H9 (cell line): ENCODE data around the gene STIM2. TPM values are rescaled to one million over a fixed set of nuclear protein-coding genes. Genes with fewer than 3 reads are reported as not detected.

Source experiments
- DNase-seq: peaks from one replicate; pipeline ENCODE4 v3.0.0-alpha.2; 2017
- H2AFZ ChIP-seq: one replicate; pipeline ENCODE4 v1.6.1; 2013; ENCODE audit warnings: mild to moderate bottlenecking, low read length, control low read depth, moderate library complexity
- H2AK5ac ChIP-seq: 2 replicates; pipeline ENCODE4 v1.6.1; 2013; ENCODE audit warnings: low read length, control low read depth, mixed read lengths; ENCODE audit not compliant: insufficient read length
- H2BK120ac ChIP-seq: one replicate; pipeline ENCODE4 v1.6.1; 2013; ENCODE audit warnings: low read depth, mild to moderate bottlenecking, low read length, control low read depth, inconsistent platforms; ENCODE audit not compliant: poor library complexity, severe bottlenecking
- H2BK12ac ChIP-seq: 2 replicates; pipeline ENCODE4 v1.6.1; 2013; ENCODE audit warnings: low read length, control low read depth, mixed read lengths, low read depth; ENCODE audit not compliant: insufficient read length
- H2BK15ac ChIP-seq: 2 replicates; pipeline ENCODE4 v1.6.1; 2013; ENCODE audit warnings: low read depth, low read length, control low read depth
- H2BK20ac ChIP-seq: one replicate; pipeline ENCODE4 v1.6.1; 2013; ENCODE audit warnings: low read depth, mild to moderate bottlenecking, low read length, control low read depth, inconsistent platforms; ENCODE audit not compliant: poor library complexity, severe bottlenecking
- H2BK5ac ChIP-seq: 2 replicates; pipeline ENCODE4 v1.6.1; 2013; ENCODE audit warnings: low read length, control low read depth, mixed read lengths; ENCODE audit not compliant: insufficient read length
- H3K14ac ChIP-seq: 2 replicates; pipeline ENCODE4 v1.6.1; 2013; ENCODE audit warnings: low read length, control low read depth; ENCODE audit not compliant: insufficient read depth
- H3K18ac ChIP-seq: 2 replicates; pipeline ENCODE4 v1.6.1; 2013; ENCODE audit warnings: low read depth, mild to moderate bottlenecking, mixed read lengths, low read length, control low read depth; ENCODE audit not compliant: insufficient read length
- H3K23ac ChIP-seq: 2 replicates; pipeline ENCODE4 v1.6.1; 2013; ENCODE audit warnings: low read length, control low read depth, mixed read lengths, low read depth; ENCODE audit not compliant: insufficient read length
- H3K23me2 ChIP-seq: 2 replicates; pipeline ENCODE4 v1.6.1; 2013; ENCODE audit warnings: low read depth, mild to moderate bottlenecking, mixed read lengths, low read length, control low read depth; ENCODE audit not compliant: insufficient read length, poor library complexity, severe bottlenecking
- H3K27ac ChIP-seq: 2 replicates; pipeline ENCODE4 v1.5.1; 2013; ENCODE audit warnings: low read length, control low read depth, mixed read lengths, low read depth; ENCODE audit not compliant: insufficient read length
- H3K27me3 ChIP-seq: 2 replicates; pipeline ENCODE4 v1.6.1; 2013; ENCODE audit warnings: low read length, control low read depth, inconsistent platforms; ENCODE audit not compliant: insufficient read depth
- H3K4ac ChIP-seq: 2 replicates; pipeline ENCODE4 v1.6.1; 2013; ENCODE audit warnings: low read depth, mild to moderate bottlenecking, control low read depth, inconsistent platforms, low read length, moderate library complexity
- H3K4me1 ChIP-seq: 2 replicates; pipeline ENCODE4 v1.6.1; 2013; ENCODE audit warnings: low read length, control low read depth, inconsistent platforms; ENCODE audit not compliant: insufficient read depth
- H3K4me2 ChIP-seq: 2 replicates; pipeline ENCODE4 v1.6.1; 2013; ENCODE audit warnings: low read length, control low read depth, mixed read lengths; ENCODE audit not compliant: insufficient read length, insufficient read depth
- H3K56ac ChIP-seq: 2 replicates; pipeline ENCODE4 v1.6.1; 2013; ENCODE audit warnings: low read depth, mild to moderate bottlenecking, mixed read lengths, low read length, control low read depth; ENCODE audit not compliant: insufficient read length
- H3K79me1 ChIP-seq: 2 replicates; pipeline ENCODE4 v1.6.1; 2013; ENCODE audit warnings: low read depth, mild to moderate bottlenecking, moderate library complexity, low read length, control low read depth, inconsistent platforms; ENCODE audit not compliant: insufficient read depth, poor library complexity, severe bottlenecking
- H3K79me2 ChIP-seq: 2 replicates; pipeline ENCODE4 v1.6.1; 2013; ENCODE audit warnings: low read length, control low read depth, inconsistent platforms; ENCODE audit not compliant: insufficient read depth
- H3K9ac ChIP-seq: 2 replicates; pipeline ENCODE4 v1.6.1; 2013; ENCODE audit warnings: low read length, control low read depth, mixed read lengths; ENCODE audit not compliant: insufficient read length; ENCODE audit errors: extremely low read depth
- H3K9me3 ChIP-seq: one replicate; pipeline ENCODE4 v1.6.1; 2013; ENCODE audit warnings: low read depth, low read length, inconsistent platforms; ENCODE audit not compliant: control insufficient read depth
- H3T11ph ChIP-seq: one replicate; pipeline ENCODE4 v1.6.1; 2013; ENCODE audit warnings: mild to moderate bottlenecking, low read length, control low read depth, inconsistent platforms
- H4K20me1 ChIP-seq: one replicate; pipeline ENCODE4 v1.6.1; 2013; ENCODE audit not compliant: control insufficient read depth, insufficient read length, insufficient read depth
- H4K5ac ChIP-seq: 2 replicates; pipeline ENCODE4 v1.6.1; 2013; ENCODE audit warnings: low read depth, mild to moderate bottlenecking, mixed read lengths, low read length, control low read depth; ENCODE audit not compliant: insufficient read length
- H4K8ac ChIP-seq: replicated peaks from 2 replicates; pipeline ENCODE4 v1.6.1; 2013; ENCODE audit warnings: low read length, control low read depth, mixed read lengths, low read depth; ENCODE audit not compliant: insufficient read length
- H4K91ac ChIP-seq: 2 replicates; pipeline ENCODE4 v1.6.1; 2013; ENCODE audit warnings: low read depth, mild to moderate bottlenecking, moderate library complexity, mixed read lengths, low read length, control low read depth; ENCODE audit not compliant: insufficient read length
- H3K27ac Mint-ChIP-seq, 3 experiments: 2 replicates in 2 of 3; 3 replicates in 1 of 3; pipeline ENCODE4 v1.8.0; 2020 to 2021; ENCODE audit warnings: mixed read lengths in 3 of 3, mild to moderate bottlenecking in 1 of 3, moderate library complexity in 1 of 3
- H3K27me3 Mint-ChIP-seq: 2 replicates; pipeline ENCODE4 v1.8.0; 2021; ENCODE audit warnings: low read depth, mild to moderate bottlenecking, moderate library complexity, mixed read lengths
- H3K36me3 Mint-ChIP-seq, 3 experiments: 2 replicates in 2 of 3; 3 replicates in 1 of 3; pipeline ENCODE4 v1.8.0; 2020 to 2021; ENCODE audit warnings: low read depth in 3 of 3, mixed read lengths in 3 of 3; ENCODE audit not compliant: insufficient read depth in 1 of 3
- H3K4me1 Mint-ChIP-seq, 2 experiments: 2 replicates each; pipeline ENCODE4 v1.8.0; 2020; ENCODE audit warnings: mixed read lengths in 2 of 2
- H3K4me3 Mint-ChIP-seq, 2 experiments: 2 replicates in 1 of 2; 3 replicates in 1 of 2; pipeline ENCODE4 v1.8.0; 2020 to 2021; ENCODE audit warnings: mild to moderate bottlenecking in 2 of 2, mixed read lengths in 2 of 2, moderate library complexity in 1 of 2
- H3K9me3 Mint-ChIP-seq, 2 experiments: 2 replicates in 1 of 2; 3 replicates in 1 of 2; pipeline ENCODE4 v1.8.0; 2020; ENCODE audit warnings: mild to moderate bottlenecking in 2 of 2, mixed read lengths in 2 of 2, moderate library complexity in 1 of 2
- WGBS: extraction: QIAGEN DNeasy Blood & Tissue Kit; methylation state at CpG from one replicate; pipeline ENCODE4 v1.1.7; 2013; ENCODE audit warnings: missing lambda C conversion rate, low lambda C conversion rate, mixed read lengths; ENCODE audit not compliant: insufficient read length; ENCODE audit errors: extremely low coverage; 5-methylcytosine and 5-hydroxymethylcytosine counted together
- total RNA-seq: library from RNA; stranded (reverse); gene quantifications from 2 replicates; pipeline ENCODE4 v1.2.1, GENCODE V29; 2021
- TF ChIP-seq, protein P1 (sequence below): fragments of 200-600 bp; sonication (generic); conservative IDR thresholded peaks from 3 replicates; pipeline ENCODE4 v1.8.0; 2021; ENCODE audit warnings: antibody characterized with exemption, mild to moderate bottlenecking

Gene STIM2
- total RNA-seq, 1 experiment from 2014 or later = 26.2 TPM

DNA sequence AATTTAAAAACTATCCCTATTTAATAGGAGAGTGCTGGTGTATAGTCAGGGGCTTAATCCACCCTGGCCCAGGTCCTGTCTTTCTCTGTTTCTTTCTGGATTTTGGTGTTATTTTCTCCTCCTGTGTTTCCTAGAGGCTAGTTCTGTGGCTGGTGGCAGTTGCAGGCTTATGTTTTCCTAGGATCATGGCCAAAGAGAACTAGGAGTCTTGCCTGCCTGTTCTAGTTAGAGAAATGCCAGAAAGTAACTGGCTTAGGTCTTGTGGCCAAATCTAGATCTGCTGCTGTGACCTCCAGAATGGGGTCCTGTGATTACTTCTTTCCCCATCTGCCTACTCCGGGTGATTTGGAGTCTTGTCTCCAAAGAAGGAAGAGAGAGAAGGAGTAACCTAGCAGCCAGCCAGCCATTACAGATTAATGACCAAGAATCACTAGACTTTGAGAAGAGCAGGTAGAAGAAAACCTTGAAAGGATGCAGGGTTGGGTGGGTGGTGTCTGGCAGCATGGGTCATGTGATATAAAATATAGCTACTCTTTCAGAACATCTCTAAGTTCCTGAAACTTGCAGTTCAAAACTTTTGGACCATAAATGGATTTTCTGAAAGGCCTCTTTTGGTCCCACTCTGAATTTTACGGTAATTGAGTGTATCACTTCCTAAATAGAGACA lies 117.9 kb downstream of the STIM2 start:
- Mint-ChIP-seq H3K9me3 (no peaks in the 10 kb centered on the region), H3K27ac (peak overlapping the region in 1 of 3 experiments; percentile 21; a peak in 1 of 7 replicates), H3K27me3 (no peaks in the 10 kb centered on the region), H3K36me3 (peaks cover 0 to 2% (median 0%) of the 10 kb centered on the region in 3 experiments; a peak in 3 of 7 replicates), H3K4me1 (peaks cover 7% of the 10 kb centered on the region in 2 experiments), H3K4me3 (no peak overlapping the region)
- H3K4me2 ChIP-seq = no peak overlapping the region
- H3K27ac ChIP-seq = no peak overlapping the region
- H4K91ac ChIP-seq = no peak overlapping the region
- H2BK5ac ChIP-seq = no peak overlapping the region
- no peaks in the 10 kb centered on the region for H3K79me1 ChIP-seq
- no peak overlapping the region for H3T11ph ChIP-seq
- H3K9ac ChIP-seq = no peak overlapping the region
- DNase-seq = no peak
- H3K4ac ChIP-seq = no peak overlapping the region
- no CpG with 5 or more reads among the region's 2 CpGs for WGBS
- H4K5ac ChIP-seq = no peak overlapping the region
- H2AFZ ChIP-seq = no peak overlapping the region
- H3K4me1 ChIP-seq = no peaks in the 10 kb centered on the region
- H3K27me3 ChIP-seq = no peaks in the 10 kb centered on the region
- no peak overlapping the region for H4K8ac ChIP-seq
- no peaks in the 10 kb centered on the region for H3K79me2 ChIP-seq
- no peak overlapping the region for H2BK120ac ChIP-seq
- TF ChIP-seq, protein P1, sequence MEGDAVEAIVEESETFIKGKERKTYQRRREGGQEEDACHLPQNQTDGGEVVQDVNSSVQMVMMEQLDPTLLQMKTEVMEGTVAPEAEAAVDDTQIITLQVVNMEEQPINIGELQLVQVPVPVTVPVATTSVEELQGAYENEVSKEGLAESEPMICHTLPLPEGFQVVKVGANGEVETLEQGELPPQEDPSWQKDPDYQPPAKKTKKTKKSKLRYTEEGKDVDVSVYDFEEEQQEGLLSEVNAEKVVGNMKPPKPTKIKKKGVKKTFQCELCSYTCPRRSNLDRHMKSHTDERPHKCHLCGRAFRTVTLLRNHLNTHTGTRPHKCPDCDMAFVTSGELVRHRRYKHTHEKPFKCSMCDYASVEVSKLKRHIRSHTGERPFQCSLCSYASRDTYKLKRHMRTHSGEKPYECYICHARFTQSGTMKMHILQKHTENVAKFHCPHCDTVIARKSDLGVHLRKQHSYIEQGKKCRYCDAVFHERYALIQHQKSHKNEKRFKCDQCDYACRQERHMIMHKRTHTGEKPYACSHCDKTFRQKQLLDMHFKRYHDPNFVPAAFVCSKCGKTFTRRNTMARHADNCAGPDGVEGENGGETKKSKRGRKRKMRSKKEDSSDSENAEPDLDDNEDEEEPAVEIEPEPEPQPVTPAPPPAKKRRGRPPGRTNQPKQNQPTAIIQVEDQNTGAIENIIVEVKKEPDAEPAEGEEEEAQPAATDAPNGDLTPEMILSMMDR = no peak
- H3K23ac ChIP-seq = no peak overlapping the region
- no peak overlapping the region for H2AK5ac ChIP-seq
- no peak overlapping the region for H2BK12ac ChIP-seq
- no peaks in the 10 kb centered on the region for H3K9me3 ChIP-seq
- H3K56ac ChIP-seq = no peak overlapping the region
- no peak overlapping the region for H2BK15ac ChIP-seq
- no peaks in the 10 kb centered on the region for H4K20me1 ChIP-seq
- no peak overlapping the region for H3K18ac ChIP-seq
- no peaks in the 10 kb centered on the region for H3K23me2 ChIP-seq
- H2BK20ac ChIP-seq = no peak overlapping the region
- H3K14ac ChIP-seq = no peak overlapping the region
